ENCODE results near the gene TMEM79. TPM values are rescaled to one million over a fixed set of nuclear protein-coding genes. Genes with fewer than 3 reads are reported as not detected.

Gene TMEM79
- total RNA-seq, 1 experiment from 2014 or later, result 5.5 TPM

- Histone ChIP-seq H3K4me1 (ENCODE audit: control insufficient read depth, insufficient read depth, low read length) (peaks cover 10% of the 10 kb centered on the region), H3K4me3 (ENCODE audit: low read depth in 2 of 2, low read length in 2 of 2) (no peak overlapping the region), H3K9me3 (ENCODE audit: control insufficient read depth, insufficient read depth, low read depth, low read length) (no peaks in the 10 kb centered on the region), H3K27ac (ENCODE audit: low read length) (peak overlapping the region; percentile 12; the same call in 1 of the 2 replicates), H3K27me3 (ENCODE audit: control insufficient read depth, insufficient read depth, low read length) (no peaks in the 10 kb centered on the region), H3K36me3 (ENCODE audit: control insufficient read depth, insufficient read depth, low read length) (peaks cover 31% of the 10 kb centered on the region)
- DNase-seq (ENCODE audit: low read depth, low spot score) (peak; percentile 68), ATAC-seq (peak; percentile 80)
- ChIA-PET POLR2A (no interaction called here), CTCF (no interaction called here)
- TF ChIP-seq POLR2AphosphoS5 (IDR thresholded peaks at IDR 0.05; ENCODE audit: low read depth, low read length) (no peak), SIN3A (IDR thresholded peaks at IDR 0.05; ENCODE audit: borderline replicate concordance, insufficient read depth, low read depth, low read length) (no peak), TCF7L2 (IDR thresholded peaks at IDR 0.05; ENCODE audit: low read depth, low read length) (no peak), CTCF (IDR thresholded peaks at IDR 0.05) (no peak), REST (IDR thresholded peaks at IDR 0.05; ENCODE audit: insufficient read depth in 1 of 2, low read depth in 2 of 2, low read length in 1 of 2) (no peak)
- BruUV-seq (replicated peaks), result no TSS peak
- intact Hi-C loops (cut with micrococcal nuclease; ENCODE audit: unreplicated experiment), result no loop called here
- in situ Hi-C loops (cut with HindIII; ENCODE audit: low pct_unique_long_range_greater_than_20kb, low sequenced_read_pairs), result no loop called here
These were observed 21.5 kb upstream of the TMEM79 start for GRCh38 chr1:156262461-156263287.

- ChIA-PET CTCF (interaction anchor here (1.0 kb wide), 1 partner anchor 11 kb away, joined by 3 read pairs; no protein-coding TSS in a partner anchor), POLR2A (no interaction called here)
- in situ Hi-C loops (cut with HindIII; ENCODE audit: low pct_unique_long_range_greater_than_20kb, low sequenced_read_pairs), result no loop called here
- Histone ChIP-seq H3K4me1 (ENCODE audit: control insufficient read depth, insufficient read depth, low read length) (peaks cover 10% of the 10 kb centered on the region), H3K27ac (ENCODE audit: low read length) (peak overlapping the region; percentile 12; the same call in 1 of the 2 replicates), H3K9me3 (ENCODE audit: control insufficient read depth, insufficient read depth, low read depth, low read length) (no peaks in the 10 kb centered on the region), H3K4me3 (ENCODE audit: low read depth in 2 of 2, low read length in 2 of 2) (no peak overlapping the region), H3K27me3 (ENCODE audit: control insufficient read depth, insufficient read depth, low read length) (no peaks in the 10 kb centered on the region), H3K36me3 (ENCODE audit: control insufficient read depth, insufficient read depth, low read length) (peaks cover 34% of the 10 kb centered on the region)
- peak; percentile 12 for ATAC-seq
- DNase-seq (ENCODE audit: low read depth, low spot score), result no peak
- no TSS peak for BruUV-seq (replicated peaks)
- intact Hi-C loops (cut with micrococcal nuclease; ENCODE audit: unreplicated experiment), result no loop called here
- TF ChIP-seq SIN3A (IDR thresholded peaks at IDR 0.05; ENCODE audit: borderline replicate concordance, insufficient read depth, low read depth, low read length), result no peak
These were observed 20.9 kb upstream of the TMEM79 start for GRCh38 chr1:156263288-156263655.

- Histone ChIP-seq H3K36me3 (ENCODE audit: control insufficient read depth, insufficient read depth, low read length) (peaks cover 27% of the 10 kb centered on the region), H3K27me3 (ENCODE audit: control insufficient read depth, insufficient read depth, low read length) (no peaks in the 10 kb centered on the region), H3K27ac (ENCODE audit: low read length) (no peak overlapping the region), H3K9me3 (ENCODE audit: control insufficient read depth, insufficient read depth, low read depth, low read length) (no peaks in the 10 kb centered on the region), H3K4me1 (ENCODE audit: control insufficient read depth, insufficient read depth, low read length) (peaks cover 10% of the 10 kb centered on the region), H3K4me3 (ENCODE audit: low read depth in 2 of 2, low read length in 2 of 2) (no peak overlapping the region)
- POLR2A ChIA-PET, result no interaction called here
- CTCF ChIA-PET, result no interaction called here
- TF ChIP-seq TCF7L2 (IDR thresholded peaks at IDR 0.05; ENCODE audit: low read depth, low read length) (no peak), CTCF (IDR thresholded peaks at IDR 0.05) (no peak)
- intact Hi-C loops (cut with micrococcal nuclease; ENCODE audit: unreplicated experiment), result no loop called here
- BruUV-seq (replicated peaks), result TSS peak; percentile 50
- in situ Hi-C loops (cut with HindIII; ENCODE audit: low pct_unique_long_range_greater_than_20kb, low sequenced_read_pairs), result no loop called here
- no peak for ATAC-seq
- no peak for DNase-seq (ENCODE audit: low read depth, low spot score)
These were observed 18.1 kb upstream of the TMEM79 start for GRCh38 chr1:156266051-156266450.

Measured in Panc1 (cell line).